Measurements from ENCODE around the gene LMX1A.

Gene LMX1A

GRCh38 chr1:165207853-165208515 lies 148.5 kb downstream of the LMX1A start:
- no peak for DNase-seq

DNA sequence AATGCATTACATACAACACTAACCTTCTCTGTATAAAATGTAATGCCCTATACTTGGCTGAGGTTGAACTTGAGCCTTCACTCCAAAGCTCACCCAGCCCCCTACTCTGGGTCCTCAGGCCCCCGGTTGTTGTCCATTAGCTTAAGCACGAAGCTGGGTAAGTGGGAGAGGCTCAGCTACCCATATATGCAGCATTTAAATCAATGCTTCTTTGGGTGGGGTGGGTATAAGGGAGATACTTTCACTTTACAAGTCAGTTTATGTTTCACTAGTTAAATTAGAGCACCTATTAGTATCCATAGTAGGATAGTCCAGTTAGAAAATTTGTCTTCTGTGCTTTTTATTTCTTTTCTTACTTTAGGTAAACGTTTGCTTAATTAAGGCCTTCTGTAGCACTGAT lies 151.4 kb downstream of the LMX1A start:
- DNase-seq = no peak

DNA sequence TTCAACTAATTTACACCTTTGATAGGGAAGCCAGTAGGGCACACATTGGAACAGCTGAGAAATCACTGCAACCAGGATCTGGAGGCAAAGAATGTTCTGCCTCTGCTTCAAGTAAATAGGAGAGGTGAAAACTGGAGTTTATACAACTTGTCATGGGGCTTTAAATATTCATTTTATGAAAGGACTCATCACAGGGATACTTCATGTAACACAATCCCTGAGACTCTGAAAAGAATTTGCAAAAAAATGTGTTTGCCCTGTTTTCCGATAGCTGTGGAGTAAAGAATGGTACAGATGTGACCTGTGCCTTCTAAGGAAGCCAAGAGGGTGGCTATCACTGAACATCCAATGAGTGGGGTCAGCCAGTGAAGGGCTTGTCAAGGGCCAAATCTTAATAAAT lies 152.0 kb downstream of the LMX1A start:
- no peak for DNase-seq

DNA sequence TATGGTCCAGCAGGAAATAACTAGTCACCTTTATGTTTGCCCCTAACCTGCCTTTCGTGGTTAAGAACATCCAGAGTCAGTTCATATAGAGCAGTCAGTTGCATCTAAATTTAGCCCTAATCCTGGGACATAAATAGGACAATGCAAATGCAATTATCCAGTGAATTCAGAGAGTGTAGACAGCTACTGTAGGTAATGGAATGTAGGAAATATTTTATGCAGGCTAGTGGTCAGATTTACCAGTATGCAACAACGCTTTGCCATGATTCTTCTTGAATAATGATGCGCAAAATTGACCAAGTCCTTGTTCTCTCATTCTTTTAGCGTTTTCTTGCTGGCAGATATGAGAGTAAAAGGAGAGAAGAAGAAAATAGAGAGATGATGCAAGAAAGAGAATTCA lies 165.4 kb downstream of the LMX1A start:
- no peak for DNase-seq

- DNase-seq = no peak
Measured at GRCh38 chr1:165189913-165190312, 166.6 kb downstream of the LMX1A start.

DNA sequence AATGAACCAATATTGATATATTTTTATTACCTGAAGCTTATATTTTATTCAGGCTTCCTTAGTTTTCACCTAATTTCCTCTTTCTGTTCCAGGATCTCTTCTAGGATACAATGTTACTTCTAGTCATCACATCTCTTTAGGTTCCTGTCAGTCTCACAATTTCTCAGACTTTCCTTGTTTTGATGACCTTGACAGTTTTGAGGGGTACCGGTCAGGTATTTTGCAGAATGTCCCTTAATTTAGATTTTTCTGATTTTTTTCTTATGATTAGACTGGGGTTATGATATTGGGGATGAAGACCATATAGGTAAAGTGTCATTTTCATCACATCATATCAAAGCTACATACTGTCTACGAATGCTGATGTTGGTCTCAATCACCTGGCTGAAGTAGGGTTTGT lies 167.5 kb downstream of the LMX1A start:
- no peak for DNase-seq

GRCh38 chr1:165187031-165188009 lies 169.2 kb downstream of the LMX1A start:
- DNase-seq = no peak

DNA sequence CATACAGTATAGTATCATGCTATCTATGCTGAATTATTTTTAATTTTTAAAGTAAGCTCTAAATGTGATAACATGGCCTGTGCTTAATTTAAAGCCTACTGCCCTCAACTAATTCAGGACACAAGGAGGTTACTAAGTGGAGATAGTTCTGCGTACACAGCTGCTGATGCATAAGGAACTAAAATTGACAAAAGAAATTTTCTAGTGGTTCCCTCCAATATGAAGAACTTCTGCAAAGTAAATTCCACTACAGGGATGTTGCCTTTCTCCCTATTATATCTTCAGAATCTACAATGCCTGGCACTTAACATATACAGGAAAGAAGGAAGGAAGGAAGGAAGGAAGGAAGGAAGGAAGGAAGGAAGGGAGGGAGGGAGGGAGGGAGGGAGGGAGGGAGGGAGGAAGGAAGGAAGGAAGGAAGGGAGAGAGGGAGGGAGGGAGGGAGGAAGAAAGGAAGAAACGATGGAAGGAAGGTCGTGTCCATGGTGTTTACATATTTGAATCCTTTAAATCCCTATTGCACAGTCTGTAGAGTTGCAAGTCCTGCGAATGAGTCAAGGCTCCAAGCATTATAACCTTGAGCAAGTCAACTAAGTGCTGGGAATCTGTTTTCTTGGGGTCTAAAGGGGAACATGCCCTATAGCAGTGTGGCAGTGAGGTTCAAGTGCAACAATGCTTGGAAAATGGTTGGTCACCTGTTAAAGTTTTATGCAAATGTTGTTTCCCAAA lies 171.2 kb downstream of the LMX1A start:
- DNase-seq = no peak

GRCh38 chr1:165182975-165183374 lies 173.5 kb downstream of the LMX1A start:
- no peak for DNase-seq

DNA sequence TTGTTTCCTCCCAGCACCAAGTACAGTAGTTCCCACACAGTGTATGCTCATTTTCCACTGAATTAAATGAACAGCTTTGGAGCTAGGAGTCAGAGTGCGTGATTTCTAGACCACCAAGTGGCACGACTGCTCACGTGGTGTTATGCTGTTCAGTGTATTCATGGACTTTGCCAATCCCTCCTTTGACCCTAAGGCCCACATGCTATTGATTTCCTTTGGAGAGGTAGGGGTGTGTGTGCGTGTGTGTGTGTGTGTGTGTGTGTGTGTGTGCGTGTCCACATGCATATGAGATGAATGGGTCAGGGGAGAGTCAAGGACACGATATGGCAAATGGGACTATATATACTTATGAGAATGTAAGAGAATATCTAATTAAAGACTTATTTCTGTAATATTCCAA lies 177.2 kb downstream of the LMX1A start:
- no peak for DNase-seq

DNA sequence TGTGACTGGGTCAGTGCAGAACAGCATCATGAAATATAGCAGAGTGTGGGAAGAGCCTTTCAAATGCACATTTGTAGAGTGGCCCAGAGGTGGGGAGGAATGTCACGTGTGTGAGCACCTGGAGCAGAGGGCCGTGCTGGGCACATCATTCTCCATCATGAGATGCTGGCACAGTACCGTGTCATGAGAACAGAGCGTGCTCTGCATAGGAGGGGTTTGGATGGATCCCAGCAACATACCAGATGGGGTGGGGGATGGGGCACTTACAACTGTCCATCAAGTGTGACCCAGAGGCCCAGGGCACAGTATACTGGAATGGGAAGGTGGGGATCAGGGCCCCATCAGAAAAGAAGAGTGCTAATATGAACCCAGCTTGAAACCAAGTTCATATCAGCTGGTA lies 182.0 kb downstream of the LMX1A start:
- no peak for DNase-seq

GRCh38 chr1:165173818-165174217 lies 182.7 kb downstream of the LMX1A start:
- no peak for DNase-seq

- DNase-seq = no peak
Measured at GRCh38 chr1:165173409-165173808, 183.1 kb downstream of the LMX1A start.

DNA sequence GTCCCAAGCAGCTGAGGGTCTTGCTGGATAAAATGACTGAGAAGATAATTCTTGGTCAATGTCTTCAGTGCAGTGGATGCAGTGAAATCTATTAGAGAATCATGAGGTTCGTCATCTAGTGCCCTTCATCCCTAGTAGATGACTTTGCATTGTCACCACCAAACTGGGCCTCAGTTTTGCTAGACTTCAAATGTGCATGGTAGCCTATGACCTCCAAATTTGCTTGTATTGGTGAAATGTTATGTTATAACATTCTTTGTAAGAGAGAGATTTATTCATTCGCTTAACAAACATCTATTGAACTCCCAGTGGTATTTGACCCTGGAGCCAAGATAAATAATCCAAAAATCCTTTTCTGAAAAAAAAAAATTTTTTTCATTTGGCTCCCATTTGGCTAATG lies 183.8 kb downstream of the LMX1A start:
- DNase-seq = no peak

DNA sequence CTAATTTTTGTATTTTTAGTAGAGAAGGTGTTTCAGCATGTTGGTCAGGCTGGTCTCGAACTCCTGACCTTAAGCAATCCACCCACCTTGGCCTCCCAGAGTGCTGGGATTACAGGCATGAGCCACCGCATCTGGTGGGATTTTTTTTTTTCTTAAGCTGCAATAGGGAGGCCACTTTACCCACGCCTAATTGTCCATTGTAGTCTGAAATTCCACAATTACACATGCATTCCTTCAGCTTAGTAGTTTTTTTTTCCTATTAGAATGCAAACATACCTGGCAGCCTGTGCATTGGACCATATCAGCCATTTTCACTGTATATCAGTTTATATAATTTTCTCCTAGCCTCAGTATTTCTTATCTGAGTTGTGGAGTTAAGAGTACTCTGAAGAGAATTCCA lies 186.8 kb downstream of the LMX1A start:
- DNase-seq = no peak

- no peak for DNase-seq
Measured at GRCh38 chr1:165169028-165169427, 187.5 kb downstream of the LMX1A start.

GRCh38 chr1:165168467-165168866 lies 188.0 kb downstream of the LMX1A start:
- no peak for DNase-seq

DNA sequence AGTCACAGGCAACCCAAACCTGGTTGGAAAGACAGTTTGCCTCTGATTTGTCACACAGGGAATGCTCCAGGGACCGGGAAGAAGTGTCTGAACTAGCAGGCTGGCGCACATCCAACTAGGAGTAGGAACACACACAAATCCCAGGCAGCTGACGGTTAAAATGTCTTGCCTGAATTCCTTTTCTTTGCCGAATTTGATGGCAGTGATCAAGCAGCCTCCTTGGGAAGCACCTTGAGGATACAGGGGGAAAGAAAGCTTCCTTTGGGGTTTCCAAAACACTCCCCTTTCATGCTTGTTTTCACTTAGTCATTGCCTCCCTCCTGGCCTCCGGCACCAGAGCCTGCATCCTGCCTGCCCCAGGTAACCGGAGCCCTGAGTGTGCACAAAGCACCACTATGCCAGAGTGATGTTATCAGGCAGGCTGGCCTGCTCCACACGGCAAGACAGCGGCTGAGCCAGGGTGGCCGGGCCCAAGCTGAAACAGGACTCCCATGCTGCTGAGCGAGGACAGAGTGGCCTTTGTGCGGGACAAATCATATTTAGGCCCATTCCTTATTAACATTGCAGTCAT lies 193.8 kb downstream of the LMX1A start:
- peak; percentile 29 for DNase-seq

DNA sequence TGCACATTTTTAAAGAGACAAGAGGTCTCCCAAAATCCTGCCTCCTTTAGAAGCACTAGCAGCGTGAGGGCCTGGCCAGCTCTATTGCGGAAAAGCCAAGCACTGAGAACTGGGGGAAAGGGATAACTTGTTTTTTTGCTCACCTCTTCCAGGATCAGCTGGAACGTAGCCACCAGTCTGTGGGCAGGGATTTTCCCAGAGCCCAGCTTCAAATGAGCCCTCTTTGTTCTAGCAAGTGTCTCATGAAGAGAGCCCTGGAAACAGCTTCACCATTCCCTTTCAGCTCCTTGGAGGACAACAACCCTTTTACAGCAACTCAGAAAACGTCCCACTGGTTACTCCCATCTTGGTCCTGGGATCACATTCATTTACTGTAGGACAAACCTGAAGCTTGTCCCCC lies 195.4 kb downstream of the LMX1A start:
- no peak for DNase-seq

- DNase-seq = no peak
Measured at GRCh38 chr1:165153182-165153581, 203.3 kb downstream of the LMX1A start.

- DNase-seq = no peak
Measured at GRCh38 chr1:165152727-165153126, 203.8 kb downstream of the LMX1A start.

- DNase-seq = no peak
Measured at GRCh38 chr1:165152109-165152508, 204.4 kb downstream of the LMX1A start.
